DMS114 treated with DMSO at 0.1 percent for 48 hours (cell line): Measurements from ENCODE around the gene VSIG10L2.
"Not testable (repeated sequence)": the region's sequence is repeated elsewhere in the genome, so short reads cannot be mapped to it uniquely, and the experiment has no call there.

Source experiments
- DNase-seq: peaks from one replicate; lab custom pipeline; 2025; ENCODE audit not compliant: unreplicated experiment; lab: John Stamatoyannopoulos, UW

The VSIG10L2 gene

GRCh38 chr11:125945797-125946520 lies at the start of gene VSIG10L2:
TSS of gene VSIG10L2 (plus strand) at chr11:125946044. CDS start at chr11:125946056, 12 bp downstream.
- DNase-seq = no peak

GRCh38 chr11:125901872-125902271 lies 44.0 kb upstream of the VSIG10L2 start:
- DNase-seq = no peak

- DNase-seq = no peak
Observed at GRCh38 chr11:125902277-125902926, 43.4 kb upstream of the VSIG10L2 start.

GRCh38 chr11:125902927-125903710 lies 42.7 kb upstream of the VSIG10L2 start, which contains the start of gene PUS3:
TSS of gene PUS3 (minus strand) at chr11:125903206. CDS start at chr11:125896284, 6,922 bp downstream.
- peak; percentile 59 for DNase-seq

- no peak for DNase-seq
Observed at GRCh38 chr11:125903711-125904659, 41.9 kb upstream of the VSIG10L2 start, which contains the start of gene DDX25. TSS of gene DDX25 (plus strand) at chr11:125904508. CDS start at chr11:125904518, 10 bp downstream.

- DNase-seq = no peak
Observed at GRCh38 chr11:125904678-125905077, 41.2 kb upstream of the VSIG10L2 start.

GRCh38 chr11:125910226-125910849 lies 35.5 kb upstream of the VSIG10L2 start:
- no peak for DNase-seq

- not testable (repeated sequence) for DNase-seq
Observed at GRCh38 chr11:125914601-125915000, 31.2 kb upstream of the VSIG10L2 start.

GRCh38 chr11:125916683-125917347 lies 29.0 kb upstream of the VSIG10L2 start:
- DNase-seq = no peak

GRCh38 chr11:125918140-125918840 lies 27.6 kb upstream of the VSIG10L2 start:
- DNase-seq = no peak

GRCh38 chr11:125921042-125921441 lies 24.8 kb upstream of the VSIG10L2 start:
- no peak for DNase-seq

GRCh38 chr11:125922156-125922555 lies 23.7 kb upstream of the VSIG10L2 start:
- no peak for DNase-seq

- peak; percentile 35 for DNase-seq
Observed at GRCh38 chr11:125923012-125923579, 22.7 kb upstream of the VSIG10L2 start.

- DNase-seq = no peak
Observed at GRCh38 chr11:125923633-125924032, 22.2 kb upstream of the VSIG10L2 start.

GRCh38 chr11:125924384-125925007 lies 21.3 kb upstream of the VSIG10L2 start:
- no peak for DNase-seq

GRCh38 chr11:125925247-125925740 lies 20.6 kb upstream of the VSIG10L2 start:
- no peak for DNase-seq

GRCh38 chr11:125925804-125926203 lies 20.0 kb upstream of the VSIG10L2 start:
- no peak for DNase-seq

GRCh38 chr11:125926682-125927081 lies 19.2 kb upstream of the VSIG10L2 start:
- DNase-seq = no peak
